Endodermal cell (in vitro differentiated cells): ENCODE data around the gene CTRB1. TPM values are rescaled to one million over a fixed set of nuclear protein-coding genes. Genes with fewer than 3 reads are reported as not detected.
"Not testable (repeated sequence)": the region's sequence is repeated elsewhere in the genome, so short reads cannot be mapped to it uniquely, and the experiment has no call there.

Source experiments
- DNase-seq: peaks from one replicate; pipeline ENCODE4 v3.0.0-alpha.2; 2017
- H3K27ac ChIP-seq: 2 replicates; pipeline ENCODE4 v1.5.1; 2013; ENCODE audit warnings: mild to moderate bottlenecking, low read depth, low read length, moderate library complexity
- H3K27me3 ChIP-seq: 2 replicates; pipeline ENCODE4 v1.6.1; 2013; ENCODE audit warnings: mild to moderate bottlenecking, low read length, moderate library complexity; ENCODE audit not compliant: insufficient read depth, control insufficient read depth, poor library complexity, severe bottlenecking
- H3K36me3 ChIP-seq: 2 replicates; pipeline ENCODE4 v1.7.0; 2013; ENCODE audit warnings: mild to moderate bottlenecking, low read length, moderate library complexity; ENCODE audit not compliant: control insufficient read depth, insufficient read depth
- H3K4me1 ChIP-seq: one replicate; pipeline ENCODE4 v1.7.0; 2013; ENCODE audit warnings: low read length; ENCODE audit not compliant: control insufficient read depth, insufficient read depth
- H3K4me3 ChIP-seq: 2 replicates; pipeline ENCODE4 v1.5.1; 2013; ENCODE audit warnings: mild to moderate bottlenecking, low read length, moderate library complexity
- H3K9ac ChIP-seq: 2 replicates; pipeline ENCODE4 v1.6.1; 2013; ENCODE audit warnings: mild to moderate bottlenecking, low read length, moderate library complexity; ENCODE audit not compliant: poor library complexity, severe bottlenecking; ENCODE audit errors: extremely low read depth
- H3K9me3 ChIP-seq: 2 replicates; pipeline ENCODE4 v1.6.1; 2013; ENCODE audit warnings: mild to moderate bottlenecking, low read length, moderate library complexity; ENCODE audit not compliant: control insufficient read depth
- H3K27ac Mint-ChIP-seq: 2 replicates; pipeline ENCODE4 v1.8.0; 2020; ENCODE audit warnings: mixed read lengths
- H3K27me3 Mint-ChIP-seq: 2 replicates; pipeline ENCODE4 v1.8.0; 2021; ENCODE audit warnings: mild to moderate bottlenecking, mixed read lengths; ENCODE audit not compliant: insufficient read depth
- H3K36me3 Mint-ChIP-seq: 2 replicates; pipeline ENCODE4 v1.8.0; 2020; ENCODE audit warnings: low read depth, mixed read lengths
- H3K4me1 Mint-ChIP-seq: 2 replicates; pipeline ENCODE4 v1.8.0; 2020; ENCODE audit warnings: mixed read lengths
- H3K4me3 Mint-ChIP-seq: 2 replicates; pipeline ENCODE4 v1.8.0; 2020; ENCODE audit warnings: mild to moderate bottlenecking, moderate library complexity, mixed read lengths
- H3K9me3 Mint-ChIP-seq: 2 replicates; pipeline ENCODE4 v1.8.0; 2020; ENCODE audit warnings: mild to moderate bottlenecking, mixed read lengths
- CTCF ChIP-seq: fragments of 200-600 bp; sonication (generic); conservative IDR thresholded peaks from 2 replicates; pipeline ENCODE4 v1.5.0; 2021; ENCODE audit warnings: antibody characterized with exemption, mild to moderate bottlenecking
- WGBS, 2 experiments: methylation state at CpG; one replicate each; pipeline versions ENCODE4 v1.1.5 to v1.1.7; 2013; ENCODE audit warnings: missing lambda C conversion rate in 2 of 2, mixed read lengths in 1 of 2; ENCODE audit not compliant: insufficient coverage in 1 of 2, insufficient read length in 1 of 2; 5-methylcytosine and 5-hydroxymethylcytosine counted together
- total RNA-seq, 2 donors: library from RNA; stranded (reverse); fragmentation: NEBNext Ultra II Directional in 1 of 2; extraction: Animal tissue kit (Norgen Biotek cat#: 25700) in 1 of 2; gene quantifications; 2 replicates in 1 of 2; 3 replicates in 1 of 2; pipeline ENCODE4 v1.2.1, GENCODE V29; 2021

The CTRB1 gene
- total RNA-seq, 2 donors from 2014 or later = not detected

GRCh38 chr16:75219088-75219487, 300 bp downstream of the CTRB1 start:
- H3K27ac Mint-ChIP-seq = no peak overlapping the region
- H3K4me3 Mint-ChIP-seq = no peak overlapping the region
- no peaks in the 10 kb centered on the region for H3K9me3 ChIP-seq
- WGBS, 2 experiments = 87% methylated on average over 4 of the region's 4 CpGs; no CpG with 5 or more reads in 1 of the 2 experiments
- no peaks in the 10 kb centered on the region for H3K27me3 ChIP-seq
- H3K4me1 ChIP-seq = no peaks in the 10 kb centered on the region
- H3K36me3 Mint-ChIP-seq = no peaks in the 10 kb centered on the region
- H3K9me3 Mint-ChIP-seq = no peaks in the 10 kb centered on the region
- no peak overlapping the region for H3K27ac ChIP-seq
- H3K4me3 ChIP-seq = no peak overlapping the region
- H3K36me3 ChIP-seq = no peaks in the 10 kb centered on the region
- no peak for TF ChIP-seq CTCF
- H3K9ac ChIP-seq = no peak overlapping the region
- H3K4me1 Mint-ChIP-seq = peaks cover 2% of the 10 kb centered on the region
- no peaks in the 10 kb centered on the region for H3K27me3 Mint-ChIP-seq
- DNase-seq = no peak

- Mint-ChIP-seq H3K27ac (no peak overlapping the region), H3K27me3 (no peaks in the 10 kb centered on the region), H3K4me1 (peaks cover 2% of the 10 kb centered on the region), H3K36me3 (no peaks in the 10 kb centered on the region), H3K4me3 (no peak overlapping the region), H3K9me3 (no peaks in the 10 kb centered on the region)
- DNase-seq = no peak
- Histone ChIP-seq H3K4me3 (no peak overlapping the region), H3K36me3 (no peaks in the 10 kb centered on the region), H3K9me3 (no peaks in the 10 kb centered on the region), H3K9ac (no peak overlapping the region), H3K4me1 (no peaks in the 10 kb centered on the region), H3K27me3 (no peaks in the 10 kb centered on the region), H3K27ac (no peak overlapping the region)
- no peak for TF ChIP-seq CTCF
- 93 to 95% methylated on average over 2 to 5 of the region's 5 CpGs for WGBS, 2 experiments
These were observed 1.1 kb downstream of the CTRB1 start for GRCh38 chr16:75219838-75220237.

- H3K4me3 ChIP-seq = no peak overlapping the region
- no peak for TF ChIP-seq CTCF
- no peak overlapping the region for H3K27ac ChIP-seq
- Mint-ChIP-seq H3K27ac (peak overlapping the region; percentile 62), H3K27me3 (no peaks in the 10 kb centered on the region), H3K36me3 (no peaks in the 10 kb centered on the region), H3K9me3 (no peaks in the 10 kb centered on the region), H3K4me1 (no peaks in the 10 kb centered on the region), H3K4me3 (no peak overlapping the region)
- no peaks in the 10 kb centered on the region for H3K9me3 ChIP-seq
- no peaks in the 10 kb centered on the region for H3K4me1 ChIP-seq
- DNase-seq = no peak
- 92 to 97% methylated on average over 7 to 13 of the region's 16 CpGs for WGBS, 2 experiments
- H3K9ac ChIP-seq = no peak overlapping the region
- no peaks in the 10 kb centered on the region for H3K27me3 ChIP-seq
- no peaks in the 10 kb centered on the region for H3K36me3 ChIP-seq
These were observed 3.5 kb downstream of the CTRB1 start for GRCh38 chr16:75222271-75222783.

- 92% methylated on average over 4 of the region's 20 CpGs; no CpG with 5 or more reads in 1 of the 2 experiments for WGBS, 2 experiments
- H3K27me3 ChIP-seq, H3K27ac Mint-ChIP-seq, DNase-seq, H3K4me3 ChIP-seq, H3K36me3 Mint-ChIP-seq, H3K27me3 Mint-ChIP-seq, H3K4me1 Mint-ChIP-seq, H3K36me3 ChIP-seq, H3K9me3 ChIP-seq, H3K27ac ChIP-seq, H3K9ac ChIP-seq, H3K9me3 Mint-ChIP-seq, H3K4me3 Mint-ChIP-seq, H3K4me1 ChIP-seq: not testable (repeated sequence)
These were observed 4.3 kb downstream of the CTRB1 start for GRCh38 chr16:75223129-75223528.
